Activated B cell treated with CpG ODN at 0.5 μM for 24 hours (primary cell): ENCODE measurements around the gene LMTK3. TPM values are rescaled to one million over a fixed set of nuclear protein-coding genes. Genes with fewer than 3 reads are reported as not detected.

Source experiments
- ATAC-seq: fragments of 200-7000 bp; cut with Tn5 transposase; one replicate; pipeline ENCODE4 v1.10.0; 2021; ENCODE audit warnings: low read depth, mild to moderate bottlenecking, moderate library complexity
- CTCF ChIA-PET: fragments of 350-600 bp; sonication (Branson Sonifier 250); formaldehyde crosslinking; loops from one replicate; lab custom pipeline; 2021; ENCODE audit warnings: antibody characterized with exemption; lab: Charles Lee
- POLR2A ChIA-PET: fragments of 350-600 bp; sonication (Branson Sonifier 250); formaldehyde crosslinking; loops from one replicate; lab custom pipeline; 2021; ENCODE audit warnings: antibody characterized with exemption; lab: Charles Lee
- DNase-seq: peaks from one replicate; pipeline ENCODE4 v3.0.0; 2022
- H3K27ac Mint-ChIP-seq: one replicate; pipeline ENCODE4 v1.8.0; 2020; ENCODE audit warnings: mixed read lengths
- H3K27me3 Mint-ChIP-seq: one replicate; pipeline ENCODE4 v1.8.0; 2021; ENCODE audit warnings: mixed read lengths
- H3K36me3 Mint-ChIP-seq: one replicate; pipeline ENCODE4 v1.8.0; 2021; ENCODE audit warnings: low read depth, mixed read lengths
- H3K4me1 Mint-ChIP-seq: one replicate; pipeline ENCODE4 v1.8.0; 2021; ENCODE audit warnings: mixed read lengths
- H3K4me3 Mint-ChIP-seq: one replicate; pipeline ENCODE4 v1.8.0; 2020; ENCODE audit warnings: mild to moderate bottlenecking, mixed read lengths
- H3K9me3 Mint-ChIP-seq: one replicate; pipeline ENCODE4 v1.8.0; 2020; ENCODE audit warnings: mixed read lengths
- intact Hi-C: fragments of 100-400 bp; cut with micrococcal nuclease; formaldehyde crosslinking; loops from one replicate; pipeline ENCODE4 v1.15.1; 2024
- total RNA-seq: library from RNA; stranded (reverse); gene quantifications from 2 replicates; pipeline ENCODE4 v1.2.3, GENCODE V29; 2022
- TF ChIP-seq, protein P1 (sequence below): fragments of 200-600 bp; IDR thresholded peaks from one replicate; pipeline ENCODE4 v1.8.0; 2022; ENCODE audit warnings: antibody characterized with exemption, mild to moderate bottlenecking

LMTK3 gene
- total RNA-seq, 1 donor from 2014 or later: 0.60 TPM

DNA sequence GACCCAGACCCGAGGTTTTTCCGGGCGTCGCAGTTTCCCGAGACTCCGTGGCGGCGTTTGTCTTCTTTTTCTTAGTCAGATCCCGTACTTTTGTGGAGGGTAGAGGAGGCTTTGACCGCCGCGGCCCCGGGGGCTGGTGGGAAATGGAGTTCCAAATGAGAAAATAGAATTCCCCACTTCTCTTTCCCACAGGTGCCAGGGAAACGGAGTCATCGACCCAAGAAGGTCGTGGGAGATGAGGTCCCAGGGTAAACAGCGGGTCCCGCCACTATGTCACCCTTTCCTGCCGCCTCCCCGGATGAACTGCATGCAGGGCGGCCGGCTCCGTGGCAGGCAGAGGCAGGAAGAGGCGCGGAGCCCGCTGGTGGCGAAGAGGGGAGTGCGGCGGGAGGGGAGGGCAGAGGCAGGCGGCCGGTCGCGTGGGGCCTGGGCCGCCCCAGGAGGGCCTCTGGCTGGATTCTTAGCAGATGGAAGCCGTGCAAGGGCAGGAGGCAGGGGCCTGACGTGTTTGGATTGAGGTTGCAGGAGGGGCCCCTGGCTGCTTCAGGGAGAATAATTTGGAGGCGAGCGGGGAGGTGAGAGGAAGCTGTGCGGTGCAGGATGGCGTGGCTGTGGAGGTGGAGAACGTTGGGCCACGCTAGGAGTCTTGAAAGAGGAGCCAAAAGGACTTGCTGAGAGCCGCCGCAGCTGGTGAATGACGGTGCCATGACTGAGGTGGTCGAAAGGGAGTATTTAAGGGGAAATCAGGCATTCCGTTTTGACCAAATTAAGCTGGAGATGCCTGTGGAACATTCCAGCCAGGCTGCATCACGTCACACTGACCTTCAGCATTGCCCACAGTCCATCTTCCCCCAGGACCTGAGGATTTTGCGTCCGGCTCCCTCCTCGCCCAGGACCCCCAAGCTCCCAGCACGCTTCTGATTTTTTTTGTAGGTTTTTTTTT, 30.8 kb downstream of the LMTK3 start:
- no peak overlapping the region for H3K27ac Mint-ChIP-seq
- peak overlapping the region; percentile 84 for H3K4me3 Mint-ChIP-seq
- peaks cover 11% of the 10 kb centered on the region for H3K4me1 Mint-ChIP-seq
- TF ChIP-seq, protein P1, sequence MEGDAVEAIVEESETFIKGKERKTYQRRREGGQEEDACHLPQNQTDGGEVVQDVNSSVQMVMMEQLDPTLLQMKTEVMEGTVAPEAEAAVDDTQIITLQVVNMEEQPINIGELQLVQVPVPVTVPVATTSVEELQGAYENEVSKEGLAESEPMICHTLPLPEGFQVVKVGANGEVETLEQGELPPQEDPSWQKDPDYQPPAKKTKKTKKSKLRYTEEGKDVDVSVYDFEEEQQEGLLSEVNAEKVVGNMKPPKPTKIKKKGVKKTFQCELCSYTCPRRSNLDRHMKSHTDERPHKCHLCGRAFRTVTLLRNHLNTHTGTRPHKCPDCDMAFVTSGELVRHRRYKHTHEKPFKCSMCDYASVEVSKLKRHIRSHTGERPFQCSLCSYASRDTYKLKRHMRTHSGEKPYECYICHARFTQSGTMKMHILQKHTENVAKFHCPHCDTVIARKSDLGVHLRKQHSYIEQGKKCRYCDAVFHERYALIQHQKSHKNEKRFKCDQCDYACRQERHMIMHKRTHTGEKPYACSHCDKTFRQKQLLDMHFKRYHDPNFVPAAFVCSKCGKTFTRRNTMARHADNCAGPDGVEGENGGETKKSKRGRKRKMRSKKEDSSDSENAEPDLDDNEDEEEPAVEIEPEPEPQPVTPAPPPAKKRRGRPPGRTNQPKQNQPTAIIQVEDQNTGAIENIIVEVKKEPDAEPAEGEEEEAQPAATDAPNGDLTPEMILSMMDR: no peak
- peaks cover 24% of the 10 kb centered on the region for H3K36me3 Mint-ChIP-seq
- CTCF ChIA-PET: interaction anchor here (0.6 to 2.4 kb wide), 2 partner anchors 9 to 103 kb away, joined by 3 to 14 read pairs; no protein-coding TSS in a partner anchor
- H3K27me3 Mint-ChIP-seq: peaks cover 1% of the 10 kb centered on the region
- no peaks in the 10 kb centered on the region for H3K9me3 Mint-ChIP-seq
- ATAC-seq: peak; percentile 73
- no peak for DNase-seq
- intact Hi-C loops: loop anchor here (1.0 kb wide), 1 partner anchor 12 kb away; the partner anchor contains the start of gene CYTH2
- POLR2A ChIA-PET: interaction anchor here (0.6 to 1.2 kb wide), 9 partner anchors 9 to 1106 kb away, joined by 3 to 4 read pairs (median 3); partner anchors contain the start of genes PLA2G4C, RPL18 and SPHK2

DNA sequence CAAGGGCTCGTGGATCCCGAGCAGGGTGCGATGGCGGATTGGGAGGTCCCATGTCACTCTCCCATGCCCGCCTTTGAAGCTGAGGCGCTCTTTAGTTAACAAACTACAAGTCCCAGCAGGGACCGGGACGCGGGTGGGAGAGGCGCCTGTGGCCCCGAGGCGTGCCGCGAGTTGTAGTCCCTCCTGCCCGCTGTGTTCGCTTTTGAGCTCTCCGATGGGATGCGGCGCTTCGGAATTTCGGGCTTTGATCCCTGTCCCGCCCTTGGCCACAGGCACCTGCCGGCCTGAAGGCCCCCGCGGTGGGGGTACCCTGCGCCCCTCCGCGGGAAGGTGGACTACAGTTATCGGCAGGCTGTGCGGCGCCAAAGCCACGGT, 31.5 kb downstream of the LMTK3 start:
- intact Hi-C loops: loop anchor here (1.0 kb wide), 1 partner anchor 11 kb away; the partner anchor contains the start of gene CYTH2
- Mint-ChIP-seq H3K36me3 (peaks cover 31% of the 10 kb centered on the region), H3K4me1 (peaks cover 11% of the 10 kb centered on the region), H3K4me3 (peak overlapping the region; percentile 84), H3K27ac (no peak overlapping the region), H3K27me3 (peaks cover 1% of the 10 kb centered on the region), H3K9me3 (no peaks in the 10 kb centered on the region)
- POLR2A ChIA-PET: interaction anchor here (1.1 to 1.3 kb wide), 3 partner anchors 10 to 25 kb away, joined by 4 read pairs; no protein-coding TSS in a partner anchor
- TF ChIP-seq, protein P1: no peak
- CTCF ChIA-PET: interaction anchor here (2.4 kb wide), 1 partner anchor 10 kb away, joined by 14 read pairs; no protein-coding TSS in a partner anchor
- no peak for DNase-seq
- peak; percentile 66 for ATAC-seq

DNA sequence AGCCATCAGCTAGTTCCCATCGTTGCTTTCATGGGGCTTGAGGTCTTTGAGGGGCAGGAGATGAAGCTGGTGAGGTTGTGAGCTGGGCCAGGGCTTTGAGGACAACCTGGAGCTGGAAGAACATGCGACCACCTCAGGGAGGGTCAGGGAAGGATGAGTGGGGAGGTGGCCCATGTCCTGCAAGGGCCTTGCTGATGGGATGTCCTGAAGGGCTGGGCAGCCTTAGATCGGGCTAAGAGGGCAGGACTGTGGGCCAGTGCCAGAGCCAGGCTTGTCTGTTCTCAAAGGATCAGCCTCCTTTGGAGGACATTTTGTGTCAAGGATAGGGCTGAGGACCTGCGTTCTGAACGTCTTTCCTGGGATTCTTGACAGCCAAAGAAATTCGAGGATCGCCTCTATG, 31.9 kb downstream of the LMTK3 start:
- peaks cover 1% of the 10 kb centered on the region for H3K27me3 Mint-ChIP-seq
- peak overlapping the region; percentile 84 for H3K4me3 Mint-ChIP-seq
- TF ChIP-seq, protein P1: no peak
- no peak for DNase-seq
- CTCF ChIA-PET: interaction anchor here (2.4 kb wide), 1 partner anchor 10 kb away, joined by 14 read pairs; no protein-coding TSS in a partner anchor
- peaks cover 11% of the 10 kb centered on the region for H3K4me1 Mint-ChIP-seq
- POLR2A ChIA-PET: interaction anchor here (0.6 to 1.3 kb wide), 4 partner anchors 10 to 231 kb away, joined by 3 to 4 read pairs (median 4); no protein-coding TSS in a partner anchor
- no peaks in the 10 kb centered on the region for H3K9me3 Mint-ChIP-seq
- intact Hi-C loops: loop anchor here (1.0 kb wide), 1 partner anchor 10 kb away; the partner anchor contains the start of gene CYTH2
- H3K36me3 Mint-ChIP-seq: peaks cover 36% of the 10 kb centered on the region
- ATAC-seq: no peak
- no peak overlapping the region for H3K27ac Mint-ChIP-seq

DNA sequence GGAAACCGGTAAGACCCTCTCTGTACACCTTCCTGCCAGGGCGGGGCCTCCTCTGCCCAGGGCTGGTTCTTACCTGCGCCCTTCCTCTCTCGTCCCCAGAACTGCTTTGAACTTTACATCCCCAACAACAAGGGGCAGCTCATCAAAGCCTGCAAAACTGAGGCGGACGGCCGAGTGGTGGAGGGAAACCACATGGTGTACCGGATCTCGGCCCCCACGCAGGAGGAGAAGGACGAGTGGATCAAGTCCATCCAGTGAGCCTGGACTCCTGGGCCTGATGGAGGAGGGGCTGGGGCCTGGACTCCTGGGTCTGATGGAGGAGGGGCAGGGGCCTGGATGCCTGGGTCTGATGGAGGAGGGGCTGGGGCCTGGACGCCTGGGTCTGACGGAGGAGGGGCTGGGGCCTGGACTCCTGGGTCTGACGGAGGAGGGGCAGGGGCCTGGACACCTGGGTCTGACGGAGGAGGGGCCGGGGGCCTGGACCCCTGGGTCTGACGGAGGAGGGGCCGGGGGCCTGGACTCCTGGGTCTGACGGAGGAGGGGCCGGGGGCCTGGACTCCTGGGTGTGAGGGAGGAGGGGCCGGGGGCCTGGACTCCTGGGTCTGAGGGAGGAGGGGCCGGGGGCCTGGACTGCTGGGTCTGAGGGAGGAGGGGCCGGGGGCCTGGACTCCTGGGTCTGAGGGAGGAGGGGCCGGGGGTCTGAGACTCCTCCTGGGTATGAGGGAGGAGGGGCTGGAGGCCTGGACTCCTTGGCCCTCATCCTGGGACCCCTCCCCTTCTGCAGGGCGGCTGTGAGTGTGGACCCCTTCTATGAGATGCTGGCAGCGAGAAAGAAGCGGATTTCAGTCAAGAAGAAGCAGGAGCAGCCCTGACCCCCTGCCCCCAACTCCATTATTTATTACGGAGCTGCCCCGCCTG, 33.0 kb downstream of the LMTK3 start:
- intact Hi-C loops: no loop called here
- TF ChIP-seq, protein P1: no peak
- ChIA-PET POLR2A (interaction anchor here (1.3 kb wide), 1 partner anchor 9 kb away, joined by 4 read pairs; no protein-coding TSS in a partner anchor), CTCF (no interaction called here)
- no peaks in the 10 kb centered on the region for H3K9me3 Mint-ChIP-seq
- ATAC-seq (no peak), DNase-seq (no peak)
- peaks cover 11% of the 10 kb centered on the region for H3K4me1 Mint-ChIP-seq
- H3K4me3 Mint-ChIP-seq: no peak overlapping the region
- peaks cover 1% of the 10 kb centered on the region for H3K27me3 Mint-ChIP-seq
- H3K27ac Mint-ChIP-seq: no peak overlapping the region
- peaks cover 46% of the 10 kb centered on the region for H3K36me3 Mint-ChIP-seq
